Loucy (cell line): ENCODE results near the gene ARHGAP26.

Experiments used
- EZH2phosphoT487 ChIP-seq: fragments of 200-600 bp; IDR thresholded peaks from 2 replicates; pipeline ENCODE4 v1.6.1; 2018; ENCODE audit warnings: antibody characterized with exemption, mild to moderate bottlenecking, moderate library complexity, borderline replicate concordance
- TF ChIP-seq, protein P1 (sequence below): fragments of 200-600 bp; sonication (generic); conservative IDR thresholded peaks from 2 replicates; pipeline ENCODE4 v1.5.1; 2014; ENCODE audit warnings: mild to moderate bottlenecking, antibody characterized with exemption, low read length

- TF ChIP-seq, protein P1, sequence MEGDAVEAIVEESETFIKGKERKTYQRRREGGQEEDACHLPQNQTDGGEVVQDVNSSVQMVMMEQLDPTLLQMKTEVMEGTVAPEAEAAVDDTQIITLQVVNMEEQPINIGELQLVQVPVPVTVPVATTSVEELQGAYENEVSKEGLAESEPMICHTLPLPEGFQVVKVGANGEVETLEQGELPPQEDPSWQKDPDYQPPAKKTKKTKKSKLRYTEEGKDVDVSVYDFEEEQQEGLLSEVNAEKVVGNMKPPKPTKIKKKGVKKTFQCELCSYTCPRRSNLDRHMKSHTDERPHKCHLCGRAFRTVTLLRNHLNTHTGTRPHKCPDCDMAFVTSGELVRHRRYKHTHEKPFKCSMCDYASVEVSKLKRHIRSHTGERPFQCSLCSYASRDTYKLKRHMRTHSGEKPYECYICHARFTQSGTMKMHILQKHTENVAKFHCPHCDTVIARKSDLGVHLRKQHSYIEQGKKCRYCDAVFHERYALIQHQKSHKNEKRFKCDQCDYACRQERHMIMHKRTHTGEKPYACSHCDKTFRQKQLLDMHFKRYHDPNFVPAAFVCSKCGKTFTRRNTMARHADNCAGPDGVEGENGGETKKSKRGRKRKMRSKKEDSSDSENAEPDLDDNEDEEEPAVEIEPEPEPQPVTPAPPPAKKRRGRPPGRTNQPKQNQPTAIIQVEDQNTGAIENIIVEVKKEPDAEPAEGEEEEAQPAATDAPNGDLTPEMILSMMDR, result no peak
- no peak for TF ChIP-seq EZH2phosphoT487
Observed at GRCh38 chr5:142906863-142907671, 136.9 kb downstream of the ARHGAP26 start.
